Superior temporal gyrus (tissue), 1 donor: ENCODE measurements around the gene RNF151.
"Not testable (repeated sequence)": the region's sequence is repeated elsewhere in the genome, so short reads cannot be mapped to it uniquely, and the experiment has no call there.

Source experiments
- DNase-seq: peaks from one replicate; pipeline ENCODE4 v3.0.0-alpha.2; 2016; ENCODE audit errors: extremely low spot score

RNF151 gene

GRCh38 chr16:1938910-1939309 is 27.7 kb upstream of the RNF151 start:
- DNase-seq, result no peak

- DNase-seq, result not testable (repeated sequence)
Measured at GRCh38 chr16:1939833-1940232, 26.8 kb upstream of the RNF151 start.

- no peak for DNase-seq
Measured at GRCh38 chr16:1940273-1941161, 26.1 kb upstream of the RNF151 start.

GRCh38 chr16:1941162-1942046 is 25.3 kb upstream of the RNF151 start:
- DNase-seq, result no peak

- no peak for DNase-seq
Measured at GRCh38 chr16:1942047-1942809, 24.4 kb upstream of the RNF151 start.

- peak; percentile 98 for DNase-seq
Measured at GRCh38 chr16:1942810-1943726, 23.6 kb upstream of the RNF151 start, which contains the start of gene MSRB1. Gene MSRB1, minus strand, starts transcription at chr16:1943199. Its CDS starts 43 bp downstream, at chr16:1943156.

GRCh38 chr16:1944612-1945199 is 21.9 kb upstream of the RNF151 start:
- DNase-seq, result no peak

- no peak for DNase-seq
Measured at GRCh38 chr16:1945559-1946391, 20.9 kb upstream of the RNF151 start.

- DNase-seq, result no peak
Measured at GRCh38 chr16:1946495-1947368, 19.9 kb upstream of the RNF151 start.

GRCh38 chr16:1947369-1947670 is 19.3 kb upstream of the RNF151 start:
- no peak for DNase-seq

GRCh38 chr16:1949507-1949906 is 17.1 kb upstream of the RNF151 start:
- DNase-seq, result no peak

- DNase-seq, result no peak
Measured at GRCh38 chr16:1950047-1950446, 16.6 kb upstream of the RNF151 start.

- DNase-seq, result no peak
Measured at GRCh38 chr16:1950559-1950958, 16.1 kb upstream of the RNF151 start.

- DNase-seq, result no peak
Measured at GRCh38 chr16:1953734-1954133, 12.9 kb upstream of the RNF151 start.

GRCh38 chr16:1957434-1958142 is 9.1 kb upstream of the RNF151 start:
- DNase-seq, result not testable (repeated sequence)

- DNase-seq, result not testable (repeated sequence)
Measured at GRCh38 chr16:1958143-1958491, 8.5 kb upstream of the RNF151 start.

GRCh38 chr16:1958715-1959268 is 7.9 kb upstream of the RNF151 start:
- no peak for DNase-seq
